ENCODE results near the gene TNIK. TPM values are rescaled to one million over a fixed set of nuclear protein-coding genes. Genes with fewer than 3 reads are reported as not detected.
"Not testable (repeated sequence)": the region's sequence is repeated elsewhere in the genome, so short reads cannot be mapped to it uniquely, and the experiment has no call there.

The TNIK gene
- total RNA-seq, 1 donor from 2014 or later = 35.3 TPM

- Histone ChIP-seq H3K9me3 (no peaks in the 10 kb centered on the region), H3K27ac (no peak overlapping the region), H3K36me3 (no peaks in the 10 kb centered on the region), H3K4me3 (no peak overlapping the region), H3K4me1 (peaks cover 3% of the 10 kb centered on the region), H3K27me3 (no peaks in the 10 kb centered on the region)
- ATAC-seq (no peak), DNase-seq (no peak)
- intact Hi-C loops (cut with DNase I) = no loop called here
- no peak for TF ChIP-seq CTCF (IDR thresholded peaks at IDR 0.05)
Measured at GRCh38 chr3:171451915-171452314, 8.3 kb downstream of the TNIK start.

- H3K4me3 ChIP-seq; H3K27me3 ChIP-seq; intact Hi-C loops (cut with DNase I); H3K9me3 ChIP-seq; H3K36me3 ChIP-seq; DNase-seq; H3K4me1 ChIP-seq; ATAC-seq; H3K27ac ChIP-seq: not testable (repeated sequence)
Measured at GRCh38 chr3:171447579-171447891, 12.7 kb downstream of the TNIK start.

- TF ChIP-seq CTCF (IDR thresholded peaks at IDR 0.05) = no peak
- Histone ChIP-seq H3K27ac (no peak overlapping the region), H3K4me3 (no peak overlapping the region), H3K9me3 (no peaks in the 10 kb centered on the region), H3K36me3 (no peaks in the 10 kb centered on the region), H3K4me1 (peaks cover 4% of the 10 kb centered on the region), H3K27me3 (no peaks in the 10 kb centered on the region)
- intact Hi-C loops (cut with DNase I) = no loop called here
- DNase-seq (no peak), ATAC-seq (no peak)
Measured at GRCh38 chr3:171446801-171447578, 13.2 kb downstream of the TNIK start.

GRCh38 chr3:171446301-171446700 lies 13.9 kb downstream of the TNIK start:
- H3K36me3 ChIP-seq = no peaks in the 10 kb centered on the region
- H3K9me3 ChIP-seq = no peaks in the 10 kb centered on the region
- no peaks in the 10 kb centered on the region for H3K27me3 ChIP-seq
- intact Hi-C loops (cut with DNase I) = no loop called here
- H3K4me3 ChIP-seq = no peak overlapping the region
- peaks cover 4% of the 10 kb centered on the region for H3K4me1 ChIP-seq
- DNase-seq = no peak
- TF ChIP-seq CTCF (IDR thresholded peaks at IDR 0.05) = no peak
- ATAC-seq = no peak
- no peak overlapping the region for H3K27ac ChIP-seq

GRCh38 chr3:171445620-171446204 lies 14.5 kb downstream of the TNIK start:
- Histone ChIP-seq H3K4me3 (no peak overlapping the region), H3K27me3 (no peaks in the 10 kb centered on the region), H3K27ac (no peak overlapping the region), H3K4me1 (peaks cover 4% of the 10 kb centered on the region), H3K36me3 (no peaks in the 10 kb centered on the region), H3K9me3 (no peaks in the 10 kb centered on the region)
- ATAC-seq (no peak), DNase-seq (no peak)
- no peak for TF ChIP-seq CTCF (IDR thresholded peaks at IDR 0.05)
- intact Hi-C loops (cut with DNase I) = no loop called here

DNA sequence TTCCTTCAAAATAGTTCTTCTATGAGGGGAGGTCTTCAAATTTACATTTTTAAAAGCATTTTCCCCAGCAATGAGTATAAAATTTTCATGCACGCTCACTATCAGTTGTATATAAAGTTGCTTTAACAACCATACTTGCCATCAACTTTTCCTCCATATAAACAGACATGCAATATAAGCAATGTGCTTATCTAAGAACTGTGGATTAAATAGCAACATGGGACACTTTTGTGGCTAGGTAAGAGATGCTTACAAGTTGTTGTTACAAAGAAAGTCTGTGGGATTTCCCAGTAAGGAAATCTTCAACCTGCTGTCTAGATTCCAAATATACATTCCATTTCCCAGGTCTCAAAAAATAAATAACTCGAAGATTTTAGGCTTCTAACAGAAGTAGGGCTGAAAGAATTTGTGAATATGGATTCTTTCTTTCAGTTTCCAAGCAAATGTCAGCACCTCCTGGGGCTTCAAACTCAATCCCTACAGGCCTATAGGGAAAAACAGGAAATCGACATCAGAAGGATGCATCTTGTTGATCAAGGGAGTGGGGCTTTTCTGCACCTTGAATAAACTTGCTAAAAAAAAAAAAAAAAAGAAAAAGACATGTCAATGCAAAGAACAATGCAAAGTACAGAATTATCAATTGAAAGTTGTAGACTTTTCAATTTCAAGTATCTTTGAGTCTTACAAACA lies 16.1 kb downstream of the TNIK start:
- no peaks in the 10 kb centered on the region for H3K27me3 ChIP-seq
- H3K36me3 ChIP-seq = no peaks in the 10 kb centered on the region
- intact Hi-C loops (cut with DNase I) = no loop called here
- H3K27ac ChIP-seq = no peak overlapping the region
- TF ChIP-seq CTCF (IDR thresholded peaks at IDR 0.05) = no peak
- no peaks in the 10 kb centered on the region for H3K9me3 ChIP-seq
- peaks cover 4% of the 10 kb centered on the region for H3K4me1 ChIP-seq
- no peak overlapping the region for H3K4me3 ChIP-seq
- no peak for DNase-seq
- ATAC-seq = no peak

All from upper lobe of right lung (tissue), 1 donor.